ENCODE data around the gene ZSCAN30. TPM values are rescaled to one million over a fixed set of nuclear protein-coding genes. Genes with fewer than 3 reads are reported as not detected.

ZSCAN30 gene
- total and polyA plus RNA-seq, 9 of the 15 experiments (the other 6 are each of a cell fraction or from before 2014, with no cell fraction given) = 4.6 to 13.6 (median 10.8) TPM

DNA sequence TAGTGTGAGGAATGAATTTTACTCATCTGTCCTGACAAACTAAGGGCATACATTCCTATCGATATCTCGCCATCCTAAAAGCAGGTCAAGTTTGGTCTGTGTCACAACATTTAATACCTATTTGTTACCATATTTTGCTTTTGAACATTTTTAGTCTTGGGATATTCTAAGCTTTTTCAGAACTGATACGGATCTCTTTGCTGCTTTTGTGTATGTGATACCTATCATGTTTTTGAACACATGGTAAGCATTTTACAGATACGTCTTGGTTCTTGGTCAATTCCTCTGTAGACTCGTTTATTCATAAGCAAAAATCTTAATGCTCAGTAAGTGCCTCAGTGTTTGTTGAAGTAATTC lies 48.6 kb downstream of the ZSCAN30 start (continued):
- TF ChIP-seq, protein P1, sequence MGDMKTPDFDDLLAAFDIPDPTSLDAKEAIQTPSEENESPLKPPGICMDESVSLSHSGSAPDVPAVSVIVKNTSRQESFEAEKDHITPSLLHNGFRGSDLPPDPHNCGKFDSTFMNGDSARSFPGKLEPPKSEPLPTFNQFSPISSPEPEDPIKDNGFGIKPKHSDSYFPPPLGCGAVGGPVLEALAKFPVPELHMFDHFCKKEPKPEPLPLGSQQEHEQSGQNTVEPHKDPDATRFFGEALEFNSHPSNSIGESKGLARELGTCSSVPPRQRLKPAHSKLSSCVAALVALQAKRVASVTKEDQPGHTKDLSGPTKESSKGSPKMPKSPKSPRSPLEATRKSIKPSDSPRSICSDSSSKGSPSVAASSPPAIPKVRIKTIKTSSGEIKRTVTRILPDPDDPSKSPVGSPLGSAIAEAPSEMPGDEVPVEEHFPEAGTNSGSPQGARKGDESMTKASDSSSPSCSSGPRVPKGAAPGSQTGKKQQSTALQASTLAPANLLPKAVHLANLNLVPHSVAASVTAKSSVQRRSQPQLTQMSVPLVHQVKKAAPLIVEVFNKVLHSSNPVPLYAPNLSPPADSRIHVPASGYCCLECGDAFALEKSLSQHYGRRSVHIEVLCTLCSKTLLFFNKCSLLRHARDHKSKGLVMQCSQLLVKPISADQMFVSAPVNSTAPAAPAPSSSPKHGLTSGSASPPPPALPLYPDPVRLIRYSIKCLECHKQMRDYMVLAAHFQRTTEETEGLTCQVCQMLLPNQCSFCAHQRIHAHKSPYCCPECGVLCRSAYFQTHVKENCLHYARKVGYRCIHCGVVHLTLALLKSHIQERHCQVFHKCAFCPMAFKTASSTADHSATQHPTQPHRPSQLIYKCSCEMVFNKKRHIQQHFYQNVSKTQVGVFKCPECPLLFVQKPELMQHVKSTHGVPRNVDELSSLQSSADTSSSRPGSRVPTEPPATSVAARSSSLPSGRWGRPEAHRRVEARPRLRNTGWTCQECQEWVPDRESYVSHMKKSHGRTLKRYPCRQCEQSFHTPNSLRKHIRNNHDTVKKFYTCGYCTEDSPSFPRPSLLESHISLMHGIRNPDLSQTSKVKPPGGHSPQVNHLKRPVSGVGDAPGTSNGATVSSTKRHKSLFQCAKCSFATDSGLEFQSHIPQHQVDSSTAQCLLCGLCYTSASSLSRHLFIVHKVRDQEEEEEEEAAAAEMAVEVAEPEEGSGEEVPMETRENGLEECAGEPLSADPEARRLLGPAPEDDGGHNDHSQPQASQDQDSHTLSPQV (IDR thresholded peaks at IDR 0.05) = 0 out of 2 replicates have a peak, but pooled peaks have one; percentile 37
- TF ChIP-seq, protein P2, sequence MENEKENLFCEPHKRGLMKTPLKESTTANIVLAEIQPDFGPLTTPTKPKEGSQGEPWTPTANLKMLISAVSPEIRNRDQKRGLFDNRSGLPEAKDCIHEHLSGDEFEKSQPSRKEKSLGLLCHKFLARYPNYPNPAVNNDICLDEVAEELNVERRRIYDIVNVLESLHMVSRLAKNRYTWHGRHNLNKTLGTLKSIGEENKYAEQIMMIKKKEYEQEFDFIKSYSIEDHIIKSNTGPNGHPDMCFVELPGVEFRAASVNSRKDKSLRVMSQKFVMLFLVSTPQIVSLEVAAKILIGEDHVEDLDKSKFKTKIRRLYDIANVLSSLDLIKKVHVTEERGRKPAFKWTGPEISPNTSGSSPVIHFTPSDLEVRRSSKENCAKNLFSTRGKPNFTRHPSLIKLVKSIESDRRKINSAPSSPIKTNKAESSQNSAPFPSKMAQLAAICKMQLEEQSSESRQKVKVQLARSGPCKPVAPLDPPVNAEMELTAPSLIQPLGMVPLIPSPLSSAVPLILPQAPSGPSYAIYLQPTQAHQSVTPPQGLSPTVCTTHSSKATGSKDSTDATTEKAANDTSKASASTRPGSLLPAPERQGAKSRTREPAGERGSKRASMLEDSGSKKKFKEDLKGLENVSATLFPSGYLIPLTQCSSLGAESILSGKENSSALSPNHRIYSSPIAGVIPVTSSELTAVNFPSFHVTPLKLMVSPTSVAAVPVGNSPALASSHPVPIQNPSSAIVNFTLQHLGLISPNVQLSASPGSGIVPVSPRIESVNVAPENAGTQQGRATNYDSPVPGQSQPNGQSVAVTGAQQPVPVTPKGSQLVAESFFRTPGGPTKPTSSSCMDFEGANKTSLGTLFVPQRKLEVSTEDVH (IDR thresholded peaks at IDR 0.05; ENCODE audit: low read depth, partially characterized antibody) = no peak
- TF ChIP-seq, protein P3, sequence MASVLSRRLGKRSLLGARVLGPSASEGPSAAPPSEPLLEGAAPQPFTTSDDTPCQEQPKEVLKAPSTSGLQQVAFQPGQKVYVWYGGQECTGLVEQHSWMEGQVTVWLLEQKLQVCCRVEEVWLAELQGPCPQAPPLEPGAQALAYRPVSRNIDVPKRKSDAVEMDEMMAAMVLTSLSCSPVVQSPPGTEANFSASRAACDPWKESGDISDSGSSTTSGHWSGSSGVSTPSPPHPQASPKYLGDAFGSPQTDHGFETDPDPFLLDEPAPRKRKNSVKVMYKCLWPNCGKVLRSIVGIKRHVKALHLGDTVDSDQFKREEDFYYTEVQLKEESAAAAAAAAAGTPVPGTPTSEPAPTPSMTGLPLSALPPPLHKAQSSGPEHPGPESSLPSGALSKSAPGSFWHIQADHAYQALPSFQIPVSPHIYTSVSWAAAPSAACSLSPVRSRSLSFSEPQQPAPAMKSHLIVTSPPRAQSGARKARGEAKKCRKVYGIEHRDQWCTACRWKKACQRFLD (CRISPR knock-in tag; IDR thresholded peaks at IDR 0.05) = 0 out of 2 replicates have a peak, but pooled peaks have one; percentile 17
- TF ChIP-seq ZNF589 (CRISPR knock-in tag; IDR thresholded peaks at IDR 0.05; ENCODE audit: low read depth) (0 out of 2 replicates have a peak, but pooled peaks have one; percentile 7), COPS2 (conservative IDR thresholded peaks at IDR 0.05) (no peak), GATAD2B (IDR thresholded peaks at IDR 0.05; ENCODE audit: borderline replicate concordance) (0 out of 2 replicates have a peak, but pooled peaks have one; percentile 47), GTF2E2 (tag; IDR thresholded peaks at IDR 0.05) (peak; percentile 72; the same call in 1 of the 2 replicates), CHD1 (IDR thresholded peaks at IDR 0.05; ENCODE audit: low read length) (peak; percentile 62), MEF2D (tag; conservative IDR thresholded peaks at IDR 0.05; ENCODE audit: low read depth) (peak; percentile 16; the same call in 1 of the 2 replicates)
- TF ChIP-seq, protein P4, sequence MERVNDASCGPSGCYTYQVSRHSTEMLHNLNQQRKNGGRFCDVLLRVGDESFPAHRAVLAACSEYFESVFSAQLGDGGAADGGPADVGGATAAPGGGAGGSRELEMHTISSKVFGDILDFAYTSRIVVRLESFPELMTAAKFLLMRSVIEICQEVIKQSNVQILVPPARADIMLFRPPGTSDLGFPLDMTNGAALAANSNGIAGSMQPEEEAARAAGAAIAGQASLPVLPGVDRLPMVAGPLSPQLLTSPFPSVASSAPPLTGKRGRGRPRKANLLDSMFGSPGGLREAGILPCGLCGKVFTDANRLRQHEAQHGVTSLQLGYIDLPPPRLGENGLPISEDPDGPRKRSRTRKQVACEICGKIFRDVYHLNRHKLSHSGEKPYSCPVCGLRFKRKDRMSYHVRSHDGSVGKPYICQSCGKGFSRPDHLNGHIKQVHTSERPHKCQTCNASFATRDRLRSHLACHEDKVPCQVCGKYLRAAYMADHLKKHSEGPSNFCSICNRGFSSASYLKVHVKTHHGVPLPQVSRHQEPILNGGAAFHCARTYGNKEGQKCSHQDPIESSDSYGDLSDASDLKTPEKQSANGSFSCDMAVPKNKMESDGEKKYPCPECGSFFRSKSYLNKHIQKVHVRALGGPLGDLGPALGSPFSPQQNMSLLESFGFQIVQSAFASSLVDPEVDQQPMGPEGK (CRISPR knock-in tag; IDR thresholded peaks at IDR 0.05; ENCODE audit: borderline replicate concordance) = 0 out of 2 replicates have a peak, but pooled peaks have one; percentile 28
- TF ChIP-seq, protein P5, sequence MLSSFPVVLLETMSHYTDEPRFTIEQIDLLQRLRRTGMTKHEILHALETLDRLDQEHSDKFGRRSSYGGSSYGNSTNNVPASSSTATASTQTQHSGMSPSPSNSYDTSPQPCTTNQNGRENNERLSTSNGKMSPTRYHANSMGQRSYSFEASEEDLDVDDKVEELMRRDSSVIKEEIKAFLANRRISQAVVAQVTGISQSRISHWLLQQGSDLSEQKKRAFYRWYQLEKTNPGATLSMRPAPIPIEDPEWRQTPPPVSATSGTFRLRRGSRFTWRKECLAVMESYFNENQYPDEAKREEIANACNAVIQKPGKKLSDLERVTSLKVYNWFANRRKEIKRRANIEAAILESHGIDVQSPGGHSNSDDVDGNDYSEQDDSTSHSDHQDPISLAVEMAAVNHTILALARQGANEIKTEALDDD (IDR thresholded peaks at IDR 0.05) = peak; percentile 18

Data from K562 (cell line).